GM18507 (cell line): ENCODE measurements around the gene SLC6A1.

Experiments used
- DNase-seq: peaks from one replicate; pipeline ENCODE4 v3.0.0; 2011; ENCODE audit warnings: low read depth; ENCODE audit not compliant: insufficient read length; ENCODE audit errors: extremely low spot score
- FAIRE-seq: peaks from 2 replicates; lab custom pipeline; 2011; peaks lifted over from hg19 to GRCh38; lab: Jason Lieb, UNC

Gene SLC6A1

DNA sequence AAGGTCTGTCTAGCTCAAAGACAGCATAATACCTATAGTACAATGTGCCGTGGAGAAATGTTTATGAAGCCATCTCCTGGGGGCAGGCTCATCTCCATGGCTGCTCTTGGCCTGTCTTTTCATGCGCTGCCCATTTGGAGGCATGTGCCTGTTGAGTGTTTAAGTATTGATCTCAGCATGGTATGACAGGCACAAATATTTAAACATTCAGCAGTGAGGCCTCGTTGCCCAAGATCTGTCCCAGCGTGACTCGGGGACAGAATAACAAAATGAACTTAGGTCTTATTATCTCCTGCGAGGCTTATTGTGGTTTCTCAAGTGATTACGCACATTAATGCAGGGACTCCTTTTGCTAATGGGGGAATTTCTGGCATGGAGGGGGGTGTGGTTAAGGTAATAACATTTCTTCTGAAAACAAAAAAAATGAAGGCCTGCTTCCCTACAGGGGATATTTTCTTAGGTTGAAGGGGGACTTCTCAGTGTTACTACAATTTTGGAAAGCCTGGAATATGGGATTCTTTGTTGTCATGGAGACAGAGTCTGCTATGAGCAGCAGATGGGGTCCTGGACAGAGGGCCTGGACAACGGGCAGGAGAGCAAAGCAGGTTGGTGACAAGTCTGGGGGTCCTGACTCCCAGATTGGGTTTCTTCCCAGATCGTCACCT lies 4.4 kb upstream of the SLC6A1 start:
- FAIRE-seq (no peak), DNase-seq (no peak)

DNA sequence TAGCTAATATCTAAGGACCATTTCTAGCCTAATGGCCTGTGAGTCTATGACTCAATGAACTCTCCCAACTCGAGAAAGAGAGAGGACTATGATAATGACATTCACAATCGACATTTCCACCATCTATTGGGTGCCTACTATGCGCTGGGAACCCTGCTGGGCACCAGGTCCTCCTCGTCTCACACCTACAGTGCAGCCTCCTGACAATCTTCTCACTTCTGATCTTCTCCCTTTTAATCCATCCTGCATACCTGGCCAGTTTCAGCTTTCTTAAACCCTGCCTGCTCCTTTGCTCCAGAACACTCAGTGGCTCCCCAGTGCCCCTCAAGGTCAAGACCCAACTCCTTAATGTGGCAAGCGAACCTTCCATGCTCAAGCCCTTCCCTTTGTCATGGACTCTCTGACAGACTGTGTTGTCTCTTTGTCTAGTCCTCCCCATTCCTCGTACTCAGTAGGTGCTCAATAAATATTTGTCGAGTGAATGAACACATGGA lies 3.5 kb upstream of the SLC6A1 start:
- FAIRE-seq: no peak

DNA sequence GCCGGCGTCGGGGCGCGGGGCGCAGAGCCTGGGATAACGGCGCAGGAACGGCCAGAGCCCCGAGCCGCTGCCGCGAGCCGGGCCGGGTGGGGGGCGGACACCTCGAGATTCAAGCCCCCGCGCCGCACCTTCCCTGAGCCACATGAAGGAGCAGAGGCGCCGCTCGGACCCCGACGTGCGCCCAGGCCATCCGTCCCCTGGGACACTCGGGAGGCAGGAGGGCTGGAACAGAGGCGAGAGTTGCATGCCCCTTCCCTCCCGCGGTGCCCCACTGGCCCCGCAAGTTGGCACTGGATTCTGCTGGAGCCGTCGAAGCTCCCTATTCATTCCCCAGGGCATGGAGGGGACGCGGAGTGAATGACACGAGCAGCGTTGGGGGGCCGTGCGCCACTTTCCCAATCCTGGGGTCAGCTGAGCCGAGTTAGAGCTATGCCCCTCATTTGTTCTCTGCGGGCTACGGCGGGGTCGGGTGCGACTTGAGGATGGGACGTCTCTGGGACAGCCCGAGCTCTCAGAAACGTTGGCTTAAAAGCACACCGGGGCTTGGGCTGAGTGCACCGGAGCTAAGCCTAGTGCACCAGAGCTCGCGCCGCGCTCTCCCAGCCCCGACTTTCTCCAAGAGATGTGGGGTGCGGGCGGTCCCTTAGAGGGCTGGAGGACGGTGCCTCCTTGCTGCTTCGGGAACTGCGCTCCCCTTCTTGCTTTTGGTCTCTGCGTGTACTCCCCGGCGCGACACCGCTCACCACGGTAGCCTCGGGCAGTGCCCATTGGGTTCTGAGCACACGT lies 588 bp downstream of the SLC6A1 start:
- FAIRE-seq (no peak), DNase-seq (no peak)

More for the DNA sequence above, 3.5 kb upstream of the SLC6A1 start:
- DNase-seq: no peak

DNA sequence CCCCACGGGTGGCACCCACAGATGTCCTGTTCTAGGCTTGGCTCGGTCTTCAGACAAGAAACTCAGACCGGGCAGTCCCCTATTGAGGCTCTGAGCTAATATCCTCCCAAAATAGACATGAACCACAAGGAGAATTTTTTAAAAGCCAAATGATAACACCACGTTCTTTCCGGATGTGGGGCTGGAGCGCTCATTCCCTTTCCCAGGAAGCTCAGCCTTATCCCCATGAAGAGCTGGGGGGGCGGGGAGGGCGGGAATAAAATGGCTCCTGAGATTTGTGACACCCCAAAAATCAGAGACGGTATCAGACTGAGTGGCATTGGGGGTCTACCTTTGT lies 1.1 kb downstream of the SLC6A1 start:
- FAIRE-seq: no peak
- DNase-seq: no peak

DNA sequence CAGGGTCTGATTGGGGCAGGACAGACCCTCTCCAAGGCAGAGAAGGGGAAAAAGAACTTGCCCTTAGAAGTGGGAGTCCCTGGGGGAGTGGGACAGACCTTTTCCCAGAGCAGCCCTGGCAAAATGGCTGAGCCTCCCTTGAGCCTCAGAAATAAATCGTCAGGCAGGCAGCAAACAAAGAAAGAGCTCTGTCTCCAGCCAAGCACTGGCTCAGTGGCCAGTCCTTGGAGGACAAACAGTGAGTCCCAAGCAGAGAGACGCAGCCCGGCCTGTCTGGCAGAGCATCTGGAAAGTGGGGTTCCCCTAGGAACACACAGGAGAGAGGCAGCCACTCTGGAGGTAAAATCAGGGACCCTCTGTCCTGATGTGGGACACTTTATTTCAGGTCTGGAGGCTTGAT lies 1.8 kb downstream of the SLC6A1 start:
- FAIRE-seq (no peak), DNase-seq (no peak)

DNA sequence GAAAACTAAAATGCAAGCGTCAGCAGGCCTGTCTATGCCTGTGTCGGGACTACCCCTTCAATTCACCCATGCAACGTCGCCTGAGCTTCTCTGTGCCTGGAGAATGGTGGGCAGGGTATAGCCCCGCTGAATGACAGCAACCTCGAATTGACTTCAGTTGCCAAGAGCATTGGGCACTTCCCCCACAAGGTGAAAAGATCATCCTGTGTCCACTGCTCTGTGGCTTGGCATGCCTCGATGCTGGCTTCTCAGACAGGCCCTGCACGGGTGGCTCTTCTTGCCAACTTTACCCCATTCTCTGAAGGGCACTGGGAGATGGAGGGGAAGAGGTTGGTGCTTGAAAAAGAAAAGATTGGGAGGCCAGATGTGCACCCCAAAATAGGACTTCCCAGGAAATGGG lies 3.3 kb downstream of the SLC6A1 start:
- FAIRE-seq: no peak
- no peak for DNase-seq

DNA sequence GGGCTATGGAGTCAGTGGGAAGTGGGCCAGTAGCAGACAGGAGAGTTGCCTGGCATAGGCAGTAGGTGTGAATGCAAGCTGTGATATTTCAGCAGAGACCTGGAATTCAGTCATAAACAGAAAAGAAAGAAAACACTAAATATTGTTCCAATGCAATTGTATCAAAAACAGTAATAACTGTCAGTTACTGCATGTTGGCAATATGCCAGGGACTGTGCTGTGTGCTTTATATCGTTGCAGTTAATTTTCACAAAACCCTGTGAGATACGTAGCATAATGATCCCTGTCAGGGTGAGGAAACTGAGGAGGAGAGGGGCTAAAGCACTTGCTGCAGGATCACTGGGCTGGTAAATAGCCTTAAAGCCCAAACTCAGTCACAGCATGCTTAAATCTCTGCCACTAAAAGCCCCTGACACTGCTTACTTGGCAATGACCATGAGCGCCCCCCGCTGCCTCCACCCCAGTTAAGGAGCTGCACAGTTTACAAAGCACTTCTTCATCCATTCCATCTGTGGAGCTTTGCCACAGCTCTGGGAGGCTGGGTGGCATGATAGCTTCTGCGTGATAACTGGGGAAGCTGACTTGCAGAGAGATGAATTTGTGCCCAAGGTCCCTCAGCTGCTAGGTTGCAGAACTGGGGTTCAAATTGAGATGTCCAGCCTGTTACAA lies 3.9 kb downstream of the SLC6A1 start:
- no peak for FAIRE-seq
- DNase-seq: no peak

DNA sequence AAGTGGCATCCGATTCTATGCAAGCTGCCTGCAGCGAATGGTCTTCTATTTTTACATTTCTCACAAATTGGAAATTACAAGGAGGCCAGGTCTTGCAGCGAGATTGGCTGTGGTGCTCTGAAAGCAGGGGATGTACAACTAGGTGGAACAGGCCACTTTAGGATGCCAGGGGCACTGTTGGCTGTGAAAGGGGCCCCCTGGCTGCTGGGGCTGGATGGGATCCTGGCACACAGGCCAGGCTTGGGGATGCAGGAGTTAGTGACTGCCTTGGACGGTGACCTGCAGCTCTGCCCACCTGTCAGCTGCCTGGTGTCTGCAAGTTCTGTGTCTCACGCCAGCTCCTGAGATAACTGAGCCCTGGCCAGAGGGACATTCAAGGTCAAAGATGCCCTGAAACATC lies 4.6 kb downstream of the SLC6A1 start:
- DNase-seq: no peak
- no peak for FAIRE-seq

DNA sequence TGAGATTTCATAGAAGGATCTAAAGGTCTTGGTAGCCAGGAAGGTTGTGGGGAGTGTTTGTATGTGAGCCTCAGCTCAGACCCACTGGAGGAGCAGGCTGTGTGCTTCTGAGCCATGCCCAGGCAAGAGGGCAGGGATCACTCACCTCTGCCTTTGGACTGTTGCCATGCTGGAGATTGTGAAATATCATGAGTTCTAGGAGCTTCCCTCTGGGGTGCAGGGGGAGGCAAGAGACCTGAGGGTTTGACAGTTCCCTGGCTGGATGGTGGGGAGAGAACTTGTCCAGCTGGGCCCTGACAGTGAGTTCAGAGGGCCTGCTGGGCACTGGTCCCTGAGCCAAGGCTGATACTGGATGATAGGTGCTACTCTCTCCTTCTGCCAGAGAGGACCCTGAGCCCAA lies 6.0 kb downstream of the SLC6A1 start:
- FAIRE-seq (no peak), DNase-seq (no peak)

DNA sequence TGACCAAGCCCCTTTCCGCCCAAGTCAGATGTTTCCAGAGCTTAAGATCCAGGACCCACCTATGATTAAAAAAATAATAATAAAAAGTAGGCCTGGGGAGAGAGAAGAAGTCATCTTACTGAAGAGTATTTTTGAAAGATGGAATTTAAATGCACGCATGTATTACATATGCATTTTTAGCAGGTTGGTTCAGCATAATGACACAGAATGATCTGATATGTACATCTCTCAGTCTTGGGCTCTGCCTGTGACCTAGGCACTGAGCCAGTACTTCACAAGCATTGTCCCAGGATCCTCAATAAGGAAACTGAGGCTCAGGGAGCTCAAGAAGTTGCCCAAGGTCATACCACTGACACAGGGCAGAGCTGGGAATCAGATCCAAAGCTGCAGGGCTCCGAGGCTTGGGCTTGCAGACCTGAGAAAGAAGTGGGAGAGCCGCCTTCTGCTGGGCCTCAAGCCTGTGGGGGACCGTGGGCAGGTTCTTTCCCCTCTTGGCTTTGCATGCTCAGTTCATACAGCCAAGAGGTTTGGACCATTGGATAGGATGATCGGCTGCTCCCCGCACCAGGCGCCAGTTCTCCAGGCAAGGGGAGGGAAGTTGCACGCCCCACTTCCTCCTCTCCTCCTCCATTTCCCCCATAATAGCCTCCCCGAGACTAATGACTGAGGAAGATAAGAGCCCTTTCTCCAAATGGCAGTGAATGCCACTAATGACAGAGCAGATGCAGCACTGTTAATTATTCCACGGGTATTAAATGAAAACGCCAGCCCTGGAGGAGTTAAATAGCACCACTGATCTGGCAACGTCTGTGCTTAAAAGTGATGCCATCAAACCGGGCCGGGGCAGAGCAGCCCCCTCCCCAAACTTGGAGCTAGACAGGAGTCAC lies 6.9 kb downstream of the SLC6A1 start:
- no peak for DNase-seq
- FAIRE-seq: no peak

DNA sequence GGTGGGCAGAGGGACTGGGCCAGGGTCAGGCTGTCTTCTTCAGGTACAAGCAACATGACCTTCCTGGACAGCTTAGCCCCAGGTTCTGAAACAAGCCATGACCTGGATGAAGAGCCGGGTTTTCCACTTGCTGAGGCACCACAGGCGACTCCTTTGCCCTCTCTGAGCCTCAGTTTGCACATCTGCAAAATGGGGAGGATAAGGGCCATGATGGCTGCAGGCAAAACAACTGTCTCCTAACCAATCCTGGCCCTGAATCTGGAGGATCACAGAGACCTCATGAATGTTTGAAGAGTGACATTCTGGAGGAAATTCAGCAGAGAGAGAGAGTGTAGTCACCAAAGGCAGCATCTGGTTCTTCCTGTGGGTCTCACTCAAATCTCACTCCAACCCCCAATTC lies 8.0 kb downstream of the SLC6A1 start:
- FAIRE-seq (no peak), DNase-seq (no peak)

DNA sequence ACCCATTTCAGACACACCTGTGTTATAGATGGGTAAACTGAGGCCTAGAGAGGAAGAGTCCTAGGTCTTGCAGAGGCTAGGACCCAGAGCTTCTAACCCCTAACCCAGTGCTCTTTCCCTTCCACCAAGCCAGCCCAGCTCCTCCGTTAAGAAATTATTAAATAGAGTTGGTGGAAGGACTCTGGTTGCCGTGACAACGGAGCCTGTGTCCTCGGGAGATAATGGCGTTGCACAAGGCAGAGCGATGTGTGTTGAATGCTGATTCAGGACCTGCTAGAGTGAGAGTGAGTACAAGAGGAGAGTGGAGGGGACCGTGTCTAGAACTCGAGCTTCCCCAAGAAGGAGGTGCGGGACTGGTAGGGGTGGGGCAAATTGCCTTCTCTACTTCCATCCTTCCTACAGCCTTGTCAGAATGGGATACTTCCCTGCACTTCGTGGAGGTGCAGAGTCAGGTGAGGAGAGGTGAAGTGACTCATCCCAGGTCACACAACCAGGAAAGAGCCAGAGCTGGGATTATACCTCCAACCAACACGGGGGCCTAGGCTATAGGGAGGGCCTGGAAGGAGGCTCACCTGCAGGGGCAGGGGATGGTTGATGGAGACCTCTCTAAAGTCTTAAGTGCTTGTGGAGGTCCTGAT lies 8.6 kb downstream of the SLC6A1 start:
- no peak for DNase-seq

DNA sequence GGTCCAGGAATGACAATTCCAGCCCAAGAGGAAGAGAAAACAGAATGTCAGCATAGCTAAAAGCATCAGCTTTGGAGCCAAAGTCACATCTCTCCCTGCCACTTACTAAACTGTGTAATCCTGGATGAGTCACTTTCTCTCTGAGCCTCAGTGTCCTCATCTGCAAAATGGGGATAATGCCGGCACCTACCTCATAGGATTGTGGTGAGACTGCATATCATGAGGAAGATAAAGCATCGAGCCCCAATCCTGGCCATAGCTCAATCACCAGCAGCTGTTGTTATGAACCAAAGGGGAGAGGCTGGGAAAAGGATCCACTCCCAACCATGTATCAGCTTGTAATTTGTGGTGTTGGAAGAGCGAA lies 9.1 kb downstream of the SLC6A1 start:
- DNase-seq (no peak), FAIRE-seq (no peak)

More for the DNA sequence above, 8.6 kb downstream of the SLC6A1 start:
- no peak for FAIRE-seq

DNA sequence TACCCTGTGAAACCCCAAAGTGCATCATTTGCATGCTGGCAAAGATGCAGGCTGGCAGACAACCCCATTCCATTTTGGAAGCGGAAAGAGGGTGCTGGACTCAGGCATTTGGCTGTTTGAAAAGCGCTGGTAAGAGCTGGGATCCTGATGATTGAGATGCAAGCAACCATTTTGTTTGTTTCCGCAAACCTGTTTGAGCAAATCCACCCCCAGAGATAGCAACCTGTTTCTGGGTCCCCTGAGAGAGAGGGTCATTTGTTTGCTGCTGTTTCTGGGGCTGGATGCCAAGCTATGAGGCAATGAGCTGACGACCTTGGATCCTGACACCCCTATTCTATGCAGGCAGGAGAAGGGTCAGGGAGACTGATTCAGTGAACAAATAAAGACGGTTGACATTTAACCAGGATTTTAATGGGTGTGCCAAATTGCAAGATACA lies 9.8 kb downstream of the SLC6A1 start:
- DNase-seq (no peak), FAIRE-seq (no peak)

DNA sequence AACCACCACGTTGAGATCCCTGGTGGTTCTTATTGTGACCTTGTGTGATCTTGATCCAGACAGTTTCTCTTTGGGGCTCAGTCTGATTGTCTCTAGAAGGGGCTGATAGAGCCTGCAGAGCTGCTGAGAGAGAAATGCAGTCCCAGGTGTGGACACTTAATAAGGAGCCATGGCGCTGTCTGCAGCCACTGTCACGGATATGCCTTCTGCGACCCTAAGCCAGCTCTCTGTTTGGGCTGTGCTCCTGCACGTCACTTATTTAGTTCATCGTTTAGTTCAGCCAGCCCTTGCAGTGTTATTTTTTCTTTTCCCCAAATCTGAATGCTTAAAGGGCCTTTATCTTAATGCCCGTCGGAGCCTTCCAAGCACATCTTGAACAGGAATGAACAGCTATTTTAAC lies 12.0 kb downstream of the SLC6A1 start:
- DNase-seq (no peak), FAIRE-seq (no peak)

DNA sequence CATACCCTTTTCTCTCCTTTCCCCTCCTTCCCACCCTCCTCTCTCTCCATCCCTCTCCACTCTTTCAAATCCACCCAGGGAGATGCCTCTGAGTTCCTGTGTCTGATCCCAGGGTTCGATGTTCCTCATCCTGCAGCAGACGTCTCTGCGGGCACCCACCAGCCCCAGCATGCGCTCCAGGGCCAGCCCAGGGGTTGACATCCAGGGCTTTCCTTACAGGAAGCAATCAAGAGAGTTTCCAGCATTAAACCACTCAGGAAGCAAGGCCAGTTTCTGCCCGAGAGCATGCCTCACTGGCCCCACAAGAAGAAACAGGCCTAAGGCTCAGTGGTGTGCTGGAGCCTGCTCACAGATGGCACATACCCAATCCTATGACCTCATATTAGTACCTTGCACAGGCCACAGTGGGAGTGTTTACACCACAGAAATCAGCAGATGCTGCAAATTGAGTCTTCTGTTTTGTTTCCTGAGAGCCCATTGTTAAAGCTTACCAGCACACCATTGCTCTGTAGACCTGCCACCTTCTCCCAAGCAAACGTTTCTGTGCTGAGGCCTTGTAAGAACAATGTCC lies 13.2 kb downstream of the SLC6A1 start:
- FAIRE-seq (no peak), DNase-seq (no peak)

DNA sequence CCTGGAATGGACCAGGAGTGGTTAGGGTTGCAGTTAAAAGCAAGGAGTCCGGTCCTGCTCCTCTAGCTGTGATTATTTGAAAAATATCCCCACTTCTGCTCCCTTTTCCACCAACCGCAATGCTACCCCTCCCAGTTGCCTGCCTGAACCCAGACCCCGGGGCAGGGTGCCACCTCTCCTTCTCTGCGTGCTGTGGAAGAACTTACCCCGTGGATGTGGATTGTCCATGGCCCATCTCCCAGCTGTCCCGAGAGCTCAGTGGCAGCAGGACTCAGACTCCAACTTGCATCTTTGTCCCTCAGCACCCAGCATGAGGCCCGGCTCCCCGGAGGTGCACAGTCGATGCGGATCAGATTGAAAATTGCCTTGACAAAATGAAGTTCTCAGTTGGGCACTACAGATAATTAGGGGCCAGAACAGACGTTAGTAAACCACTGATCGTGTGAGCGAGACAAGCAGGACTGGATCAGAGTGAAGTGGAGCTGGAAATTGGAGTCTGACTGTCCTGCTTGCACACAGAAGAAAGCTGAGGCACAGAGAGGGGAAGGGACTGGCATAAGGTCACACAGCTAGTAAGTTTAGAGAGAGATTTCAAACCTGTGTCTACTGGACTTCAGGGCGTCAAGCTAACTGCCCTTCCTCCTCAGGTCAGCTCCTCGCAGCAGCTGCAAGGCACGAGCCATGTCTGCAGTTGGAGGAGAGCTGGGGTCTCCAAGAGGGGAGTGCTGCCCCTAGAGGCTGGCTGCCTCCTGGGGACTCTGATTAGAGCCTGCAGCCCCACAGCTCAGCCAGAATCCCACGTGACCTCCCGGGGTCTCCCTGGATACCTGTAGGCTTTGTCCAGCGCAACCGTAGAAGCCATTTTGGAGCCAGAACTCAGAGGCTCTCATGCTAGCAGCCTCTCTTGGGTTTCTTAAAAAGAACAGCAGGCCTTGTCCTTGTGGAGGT lies 14.7 kb downstream of the SLC6A1 start:
- no peak for FAIRE-seq

DNA sequence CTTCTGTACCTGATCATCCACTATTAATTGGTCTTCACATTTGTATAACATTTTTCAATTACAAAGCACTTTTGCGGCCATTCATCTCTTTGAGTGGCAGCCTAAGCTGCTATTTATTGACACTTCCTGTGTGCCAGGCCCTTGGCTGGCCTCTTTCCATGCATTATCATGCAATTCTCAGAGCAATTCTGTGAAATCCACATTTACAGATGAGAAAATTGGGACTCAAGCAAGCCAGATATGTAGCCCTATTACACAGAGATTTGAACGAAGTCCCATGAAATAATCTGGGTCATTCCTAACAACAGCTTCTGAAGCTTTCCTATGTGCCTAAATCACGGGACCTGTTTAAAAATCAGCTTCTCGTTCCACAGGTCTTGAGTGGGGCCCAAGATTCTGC lies 17.4 kb downstream of the SLC6A1 start:
- DNase-seq: no peak
- no peak for FAIRE-seq

More for the DNA sequence above, 14.7 kb downstream of the SLC6A1 start:
- no peak for DNase-seq
